GM23338 (cell line): Measurements from ENCODE around the gene SUCLG2. TPM values are rescaled to one million over a fixed set of nuclear protein-coding genes. Genes with fewer than 3 reads are reported as not detected.

ENCODE experiments used
- ATAC-seq: fragments of 200-7000 bp; cut with Tn5 transposase; 3 replicates; pipeline ENCODE4 v1.9.1; 2020
- DNase-seq: peaks from one replicate; pipeline ENCODE4 v3.0.0-alpha.2; 2015; ENCODE audit warnings: low spot score
- H2AFZ ChIP-seq: fragments of 200-600 bp; sonication (generic); 2 replicates; pipeline ENCODE4 v1.8.0; 2016; ENCODE audit warnings: antibody characterized with exemption, mild to moderate bottlenecking, moderate library complexity
- H3F3A ChIP-seq: fragments of 200-600 bp; sonication (generic); replicated peaks from 2 replicates; pipeline ENCODE4 v1.8.0; 2017; ENCODE audit warnings: antibody characterized with exemption, mixed run types, low read depth
- H3K27ac ChIP-seq: fragments of 200-600 bp; sonication (generic); 2 replicates; pipeline ENCODE4 v1.6.1; 2016; ENCODE audit warnings: low read depth
- H3K27me3 ChIP-seq: fragments of 200-600 bp; sonication (generic); 2 replicates; pipeline ENCODE4 v1.8.0; 2016; ENCODE audit warnings: mild to moderate bottlenecking, mixed run types, moderate library complexity; ENCODE audit not compliant: insufficient read depth
- H3K36me3 ChIP-seq: fragments of 200-600 bp; sonication (generic); 2 replicates; pipeline ENCODE4 v1.8.0; 2016; ENCODE audit warnings: mild to moderate bottlenecking; ENCODE audit not compliant: insufficient read depth
- H3K4me1 ChIP-seq: fragments of 200-600 bp; sonication (generic); 2 replicates; pipeline ENCODE4 v1.8.0; 2016; ENCODE audit warnings: mild to moderate bottlenecking, moderate library complexity; ENCODE audit not compliant: insufficient read depth
- H3K4me2 ChIP-seq: fragments of 200-600 bp; sonication (generic); 2 replicates; pipeline ENCODE4 v1.7.1; 2017; ENCODE audit warnings: mixed run types
- H3K4me3 ChIP-seq: fragments of 200-600 bp; sonication (generic); 2 replicates; pipeline ENCODE4 v1.6.1; 2016; ENCODE audit warnings: mixed run types
- H3K79me2 ChIP-seq: fragments of 200-600 bp; sonication (generic); replicated peaks from 2 replicates; pipeline ENCODE4 v1.8.0; 2017; ENCODE audit warnings: mild to moderate bottlenecking; ENCODE audit not compliant: insufficient read depth
- H3K9me2 ChIP-seq: fragments of 200-600 bp; sonication (generic); 2 replicates; pipeline ENCODE4 v1.8.0; 2017; ENCODE audit not compliant: insufficient read depth
- H4K20me1 ChIP-seq: fragments of 200-600 bp; sonication (generic); replicated peaks from 2 replicates; pipeline ENCODE4 v1.8.0; 2017; ENCODE audit warnings: mild to moderate bottlenecking; ENCODE audit not compliant: insufficient read depth
- H3K27ac Mint-ChIP-seq: 2 replicates; pipeline ENCODE4 v1.8.0; 2020; ENCODE audit warnings: inconsistent platforms, mild to moderate bottlenecking, moderate library complexity, mixed read lengths
- H3K27me3 Mint-ChIP-seq: 3 replicates; pipeline ENCODE4 v1.8.0; 2022; ENCODE audit warnings: low read depth, mild to moderate bottlenecking, moderate library complexity, mixed read lengths, inconsistent platforms; ENCODE audit not compliant: insufficient read depth, poor library complexity
- H3K36me3 Mint-ChIP-seq: 3 replicates; pipeline ENCODE4 v1.8.0; 2021; ENCODE audit warnings: low read depth, mild to moderate bottlenecking, inconsistent platforms, moderate library complexity, mixed read lengths
- H3K4me1 Mint-ChIP-seq: 3 replicates; pipeline ENCODE4 v1.8.0; 2020; ENCODE audit warnings: mild to moderate bottlenecking, inconsistent platforms, mixed read lengths
- H3K4me3 Mint-ChIP-seq: 3 replicates; pipeline ENCODE4 v1.8.0; 2021; ENCODE audit warnings: moderate library complexity, mild to moderate bottlenecking, inconsistent platforms, mixed read lengths
- H3K9me3 Mint-ChIP-seq: 3 replicates; pipeline ENCODE4 v1.8.0; 2020; ENCODE audit warnings: moderate library complexity, mild to moderate bottlenecking, inconsistent platforms, mixed read lengths
- JUNB ChIP-seq: IDR thresholded peaks from one replicate; pipeline ENCODE4 v1.6.1; 2016; ENCODE audit warnings: antibody characterized with exemption; ENCODE audit not compliant: unreplicated experiment
- REST ChIP-seq: IDR thresholded peaks from one replicate; pipeline ENCODE4 v1.6.1; 2018; ENCODE audit warnings: antibody characterized with exemption; ENCODE audit not compliant: unreplicated experiment
- STAT1 ChIP-seq: IDR thresholded peaks from one replicate; pipeline ENCODE4 v1.6.1; 2016; ENCODE audit warnings: antibody characterized with exemption; ENCODE audit not compliant: unreplicated experiment
- ZNF114 ChIP-seq: fragments of 250-450 bp; sonication (Bioruptor Pico); IDR thresholded peaks from 2 replicates; pipeline ENCODE4 v1.5.0; 2020; ENCODE audit warnings: mild to moderate bottlenecking, moderate library complexity
- polyA plus RNA-seq: library from polyadenylated mRNA; unstranded; fragments of >200 nt; fragmentation: Nextera tagmentation; extraction: Ambion mirVana; gene quantifications from 2 replicates; pipeline ENCODE4 v1.2.1, GENCODE V29; 2016
- total RNA-seq: library from RNA; depleted of rRNA; stranded (reverse); fragments of >200 nt; shearing (Covaris generic); gene quantifications from 2 replicates; pipeline ENCODE4 v1.2.3, GENCODE V29; 2014
- TF ChIP-seq, protein P1 (sequence below): IDR thresholded peaks from 2 replicates; pipeline ENCODE4 v1.6.1; 2016; ENCODE audit warnings: antibody characterized with exemption
- TF ChIP-seq, protein P2 (sequence below): fragments of 250-450 bp; sonication (Bioruptor Pico); IDR thresholded peaks from 2 replicates; pipeline ENCODE4 v1.5.0; 2020; ENCODE audit warnings: mild to moderate bottlenecking, moderate library complexity

Gene SUCLG2
- total and polyA plus RNA-seq, 2 experiments from 2014 or later: 29.3 to 39.0 TPM

- DNase-seq (no peak), ATAC-seq (no peak)
- no peaks in the 10 kb centered on the region for H3K36me3 Mint-ChIP-seq
- Histone ChIP-seq H3K4me2 (no peak overlapping the region), H3K27me3 (no peaks in the 10 kb centered on the region), H3K36me3 (no peaks in the 10 kb centered on the region), H3K4me1 (no peaks in the 10 kb centered on the region), H3K4me3 (no peak overlapping the region), H3K79me2 (no peaks in the 10 kb centered on the region), H4K20me1 (no peaks in the 10 kb centered on the region), H3F3A (no peaks in the 10 kb centered on the region), H3K27ac (no peak overlapping the region), H2AFZ (no peak overlapping the region), H3K9me2 (no peaks in the 10 kb centered on the region)
- H3K27me3 Mint-ChIP-seq: peaks cover 3% of the 10 kb centered on the region
- peaks cover 5% of the 10 kb centered on the region; the same call in 2 of the 3 replicates for H3K4me1 Mint-ChIP-seq
- H3K4me3 Mint-ChIP-seq: no peak overlapping the region
- H3K9me3 Mint-ChIP-seq: no peaks in the 10 kb centered on the region
- H3K27ac Mint-ChIP-seq: no peak overlapping the region; the same call in 1 of the 2 replicates
- TF ChIP-seq JUNB: no peak
- TF ChIP-seq, protein P1, sequence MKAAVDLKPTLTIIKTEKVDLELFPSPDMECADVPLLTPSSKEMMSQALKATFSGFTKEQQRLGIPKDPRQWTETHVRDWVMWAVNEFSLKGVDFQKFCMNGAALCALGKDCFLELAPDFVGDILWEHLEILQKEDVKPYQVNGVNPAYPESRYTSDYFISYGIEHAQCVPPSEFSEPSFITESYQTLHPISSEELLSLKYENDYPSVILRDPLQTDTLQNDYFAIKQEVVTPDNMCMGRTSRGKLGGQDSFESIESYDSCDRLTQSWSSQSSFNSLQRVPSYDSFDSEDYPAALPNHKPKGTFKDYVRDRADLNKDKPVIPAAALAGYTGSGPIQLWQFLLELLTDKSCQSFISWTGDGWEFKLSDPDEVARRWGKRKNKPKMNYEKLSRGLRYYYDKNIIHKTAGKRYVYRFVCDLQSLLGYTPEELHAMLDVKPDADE: no peak
- TF ChIP-seq, protein P2, sequence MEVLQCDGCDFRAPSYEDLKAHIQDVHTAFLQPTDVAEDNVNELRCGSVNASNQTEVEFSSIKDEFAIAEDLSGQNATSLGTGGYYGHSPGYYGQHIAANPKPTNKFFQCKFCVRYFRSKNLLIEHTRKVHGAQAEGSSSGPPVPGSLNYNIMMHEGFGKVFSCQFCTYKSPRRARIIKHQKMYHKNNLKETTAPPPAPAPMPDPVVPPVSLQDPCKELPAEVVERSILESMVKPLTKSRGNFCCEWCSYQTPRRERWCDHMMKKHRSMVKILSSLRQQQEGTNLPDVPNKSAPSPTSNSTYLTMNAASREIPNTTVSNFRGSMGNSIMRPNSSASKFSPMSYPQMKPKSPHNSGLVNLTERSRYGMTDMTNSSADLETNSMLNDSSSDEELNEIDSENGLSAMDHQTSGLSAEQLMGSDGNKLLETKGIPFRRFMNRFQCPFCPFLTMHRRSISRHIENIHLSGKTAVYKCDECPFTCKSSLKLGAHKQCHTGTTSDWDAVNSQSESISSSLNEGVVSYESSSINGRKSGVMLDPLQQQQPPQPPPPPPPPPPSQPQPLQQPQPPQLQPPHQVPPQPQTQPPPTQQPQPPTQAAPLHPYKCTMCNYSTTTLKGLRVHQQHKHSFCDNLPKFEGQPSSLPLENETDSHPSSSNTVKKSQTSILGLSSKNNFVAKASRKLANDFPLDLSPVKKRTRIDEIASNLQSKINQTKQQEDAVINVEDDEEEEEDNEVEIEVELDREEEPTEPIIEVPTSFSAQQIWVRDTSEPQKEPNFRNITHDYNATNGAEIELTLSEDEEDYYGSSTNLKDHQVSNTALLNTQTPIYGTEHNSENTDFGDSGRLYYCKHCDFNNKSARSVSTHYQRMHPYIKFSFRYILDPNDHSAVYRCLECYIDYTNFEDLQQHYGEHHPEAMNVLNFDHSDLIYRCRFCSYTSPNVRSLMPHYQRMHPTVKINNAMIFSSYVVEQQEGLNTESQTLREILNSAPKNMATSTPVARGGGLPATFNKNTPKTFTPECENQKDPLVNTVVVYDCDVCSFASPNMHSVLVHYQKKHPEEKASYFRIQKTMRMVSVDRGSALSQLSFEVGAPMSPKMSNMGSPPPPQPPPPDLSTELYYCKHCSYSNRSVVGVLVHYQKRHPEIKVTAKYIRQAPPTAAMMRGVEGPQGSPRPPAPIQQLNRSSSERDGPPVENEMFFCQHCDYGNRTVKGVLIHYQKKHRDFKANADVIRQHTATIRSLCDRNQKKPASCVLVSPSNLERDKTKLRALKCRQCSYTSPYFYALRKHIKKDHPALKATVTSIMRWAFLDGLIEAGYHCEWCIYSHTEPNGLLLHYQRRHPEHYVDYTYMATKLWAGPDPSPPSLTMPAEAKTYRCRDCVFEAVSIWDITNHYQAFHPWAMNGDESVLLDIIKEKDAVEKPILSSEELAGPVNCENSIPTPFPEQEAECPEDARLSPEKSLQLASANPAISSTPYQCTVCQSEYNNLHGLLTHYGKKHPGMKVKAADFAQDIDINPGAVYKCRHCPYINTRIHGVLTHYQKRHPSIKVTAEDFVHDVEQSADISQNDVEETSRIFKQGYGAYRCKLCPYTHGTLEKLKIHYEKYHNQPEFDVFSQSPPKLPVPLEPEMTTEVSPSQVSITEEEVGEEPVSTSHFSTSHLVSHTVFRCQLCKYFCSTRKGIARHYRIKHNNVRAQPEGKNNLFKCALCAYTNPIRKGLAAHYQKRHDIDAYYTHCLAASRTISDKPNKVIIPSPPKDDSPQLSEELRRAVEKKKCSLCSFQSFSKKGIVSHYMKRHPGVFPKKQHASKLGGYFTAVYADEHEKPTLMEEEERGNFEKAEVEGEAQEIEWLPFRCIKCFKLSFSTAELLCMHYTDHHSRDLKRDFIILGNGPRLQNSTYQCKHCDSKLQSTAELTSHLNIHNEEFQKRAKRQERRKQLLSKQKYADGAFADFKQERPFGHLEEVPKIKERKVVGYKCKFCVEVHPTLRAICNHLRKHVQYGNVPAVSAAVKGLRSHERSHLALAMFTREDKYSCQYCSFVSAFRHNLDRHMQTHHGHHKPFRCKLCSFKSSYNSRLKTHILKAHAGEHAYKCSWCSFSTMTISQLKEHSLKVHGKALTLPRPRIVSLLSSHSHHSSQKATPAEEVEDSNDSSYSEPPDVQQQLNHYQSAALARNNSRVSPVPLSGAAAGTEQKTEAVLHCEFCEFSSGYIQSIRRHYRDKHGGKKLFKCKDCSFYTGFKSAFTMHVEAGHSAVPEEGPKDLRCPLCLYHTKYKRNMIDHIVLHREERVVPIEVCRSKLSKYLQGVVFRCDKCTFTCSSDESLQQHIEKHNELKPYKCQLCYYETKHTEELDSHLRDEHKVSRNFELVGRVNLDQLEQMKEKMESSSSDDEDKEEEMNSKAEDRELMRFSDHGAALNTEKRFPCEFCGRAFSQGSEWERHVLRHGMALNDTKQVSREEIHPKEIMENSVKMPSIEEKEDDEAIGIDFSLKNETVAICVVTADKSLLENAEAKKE: no peak
Measured at GRCh38 chr3:67462187-67462586, 192.2 kb downstream of the SUCLG2 start.

DNA sequence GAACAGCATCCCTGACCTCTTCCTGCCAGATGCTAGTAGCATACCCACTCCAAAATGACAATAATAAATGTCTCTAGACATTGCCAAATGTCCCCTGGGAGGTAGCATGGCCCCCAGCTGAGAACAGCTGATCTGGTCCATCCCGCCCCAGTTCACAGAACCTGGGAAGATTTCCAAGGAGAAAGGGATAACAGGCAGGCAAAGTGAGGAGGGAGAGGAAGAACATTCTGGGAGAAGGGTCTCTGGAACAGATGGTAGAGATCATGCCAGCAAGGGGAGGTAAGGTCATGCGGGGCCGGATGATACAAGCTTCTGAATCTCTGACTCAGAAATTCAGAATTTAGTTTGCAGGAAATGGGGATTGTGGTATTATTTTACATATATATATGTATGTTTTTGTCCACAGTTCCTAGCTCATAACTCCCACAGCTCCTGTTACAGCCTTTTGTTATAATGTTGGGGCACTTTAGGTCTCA lies 192.7 kb downstream of the SUCLG2 start:
- Histone ChIP-seq H3K4me3 (no peak overlapping the region), H3K4me2 (no peak overlapping the region), H4K20me1 (no peaks in the 10 kb centered on the region), H3K9me2 (no peaks in the 10 kb centered on the region), H2AFZ (no peak overlapping the region), H3K79me2 (no peaks in the 10 kb centered on the region), H3K27ac (no peak overlapping the region), H3K4me1 (no peaks in the 10 kb centered on the region), H3K36me3 (no peaks in the 10 kb centered on the region), H3K27me3 (no peaks in the 10 kb centered on the region), H3F3A (no peaks in the 10 kb centered on the region)
- peaks cover 5% of the 10 kb centered on the region; the same call in 2 of the 3 replicates for H3K4me1 Mint-ChIP-seq
- no peak overlapping the region for H3K4me3 Mint-ChIP-seq
- H3K36me3 Mint-ChIP-seq: no peaks in the 10 kb centered on the region
- H3K27me3 Mint-ChIP-seq: peaks cover 3% of the 10 kb centered on the region
- TF ChIP-seq ZNF114 (CRISPR knock-in tag): no peak
- no peak for TF ChIP-seq REST
- no peak for TF ChIP-seq STAT1
- no peaks in the 10 kb centered on the region for H3K9me3 Mint-ChIP-seq
- H3K27ac Mint-ChIP-seq: no peak overlapping the region; the same call in 1 of the 2 replicates
- DNase-seq: no peak
- ATAC-seq: no peak
